GM19455 (cell line): Measurements from ENCODE around the gene RPS27.
"Not testable (repeated sequence)": the region's sequence is repeated elsewhere in the genome, so short reads cannot be mapped to it uniquely, and the experiment has no call there.

Experiments
- ATAC-seq: cut with Tn5 transposase; IDR thresholded peaks from one replicate; pipeline ENCODE4 v1.9.1; 2021; ENCODE audit not compliant: unreplicated experiment

RPS27 gene

GRCh38 chr1:153985341-153985912 lies 5.1 kb upstream of the RPS27 start:
- ATAC-seq = no peak

- no peak for ATAC-seq
Observed at GRCh38 chr1:153985941-153986761, 4.4 kb upstream of the RPS27 start, which contains the start of gene RAB13. Gene RAB13 (minus strand): TSS chr1:153986339. CDS start chr1:153986236, 103 bp downstream.

- no peak for ATAC-seq
Observed at GRCh38 chr1:153987621-153988020, 2.9 kb upstream of the RPS27 start.

GRCh38 chr1:153991151-153991630 lies 629 bp downstream of the RPS27 start:
- no peak for ATAC-seq

- ATAC-seq = no peak
Observed at GRCh38 chr1:153991806-153992205, 1.2 kb downstream of the RPS27 start.

GRCh38 chr1:153995202-153995601 lies 4.6 kb downstream of the RPS27 start:
- no peak for ATAC-seq

- no peak for ATAC-seq
Observed at GRCh38 chr1:153995640-153996039, 5.1 kb downstream of the RPS27 start.

GRCh38 chr1:153996882-153997281 lies 6.3 kb downstream of the RPS27 start:
- not testable (repeated sequence) for ATAC-seq

GRCh38 chr1:154000420-154000819 lies 9.9 kb downstream of the RPS27 start:
- no peak for ATAC-seq

GRCh38 chr1:154006136-154006535 lies 15.6 kb downstream of the RPS27 start:
- no peak for ATAC-seq

- ATAC-seq = no peak
Observed at GRCh38 chr1:154012129-154012528, 21.6 kb downstream of the RPS27 start.

- not testable (repeated sequence) for ATAC-seq
Observed at GRCh38 chr1:154012543-154012942, 22.0 kb downstream of the RPS27 start.

- no peak for ATAC-seq
Observed at GRCh38 chr1:154014154-154014907, 23.8 kb downstream of the RPS27 start.

GRCh38 chr1:154019269-154019668 lies 28.7 kb downstream of the RPS27 start:
- no peak for ATAC-seq

- ATAC-seq = no peak
Observed at GRCh38 chr1:154019940-154020339, 29.4 kb downstream of the RPS27 start.

- ATAC-seq = not testable (repeated sequence)
Observed at GRCh38 chr1:154033697-154034096, 43.1 kb downstream of the RPS27 start.
